GM12878 (cell line): ENCODE results near the gene DHX34. TPM values are rescaled to one million over a fixed set of nuclear protein-coding genes. Genes with fewer than 3 reads are reported as not detected.

Experiments used
- ATAC-seq: fragments of 200-7000 bp; cut with Tn5 transposase; 3 replicates; pipeline ENCODE4 v1.9.1; 2020; ENCODE audit warnings: mild to moderate bottlenecking, moderate library complexity
- BruUV-seq: library from RNA; stranded (reverse); fragments of 400-500 nt; replicated peaks from 2 replicates; lab custom pipeline; 2021; lab: Mats Ljungman, UMichigan
- CTCF ChIA-PET: fragments of 300-600 bp; sonication (Branson Sonifier 250); formaldehyde crosslinking; extraction: SDS; loops from one replicate; lab custom pipeline; 2021; ENCODE audit warnings: inconsistent platforms; lab: Yijun Ruan, JAX
- POLR2A ChIA-PET: fragments of 350-600 bp; formaldehyde crosslinking; extraction: SDS; loops from one replicate; lab custom pipeline; 2021; ENCODE audit warnings: inconsistent platforms; lab: Charles Lee
- RAD21 ChIA-PET: fragments of 300-600 bp; sonication (Branson Sonifier 250); formaldehyde crosslinking; loops from one replicate; lab custom pipeline; 2023; ENCODE audit warnings: antibody characterized with exemption; ENCODE audit not compliant: unreplicated experiment; lab: Charles Lee
- SMC1A ChIA-PET: fragments of 300-600 bp; sonication (Branson Sonifier 250); formaldehyde crosslinking; loops from one replicate; lab custom pipeline; 2023; ENCODE audit not compliant: unreplicated experiment, uncharacterized antibody; lab: Charles Lee
- DNase-seq: peaks from one replicate; pipeline ENCODE4 v3.0.0-alpha.2; 2011; ENCODE audit warnings: low read depth, low spot score
- FAIRE-seq: peaks from 3 replicates; lab custom pipeline; 2011; peaks lifted over from hg19 to GRCh38; lab: Jason Lieb, UNC
- H2AFZ ChIP-seq: 2 replicates; pipeline ENCODE4 v1.6.0; 2011; ENCODE audit warnings: low read depth, low read length, control low read depth; ENCODE audit not compliant: control insufficient read depth
- H3K27ac ChIP-seq: 2 replicates; pipeline ENCODE4 v1.5.1; 2011; ENCODE audit warnings: control low read depth; ENCODE audit not compliant: control insufficient read depth, insufficient read depth
- H3K27me3 ChIP-seq, 2 experiments: replicated peaks in 1 of 2; 2 replicates each; pipeline versions ENCODE4 v1.6.0 to v1.6.1; 2011; ENCODE audit warnings: low read length in 1 of 2; ENCODE audit not compliant: control insufficient read depth in 2 of 2, insufficient read depth in 2 of 2
- H3K36me3 ChIP-seq, 2 experiments: 2 replicates each; pipeline ENCODE4 v1.5.1; 2011; ENCODE audit warnings: low read length in 1 of 2; ENCODE audit not compliant: control insufficient read depth in 2 of 2, insufficient read depth in 2 of 2
- H3K4me1 ChIP-seq: 2 replicates; pipeline ENCODE4 v1.6.1; 2011; ENCODE audit warnings: mild to moderate bottlenecking, low read length, moderate library complexity, mixed read lengths; ENCODE audit not compliant: control insufficient read depth, insufficient read depth
- H3K4me2 ChIP-seq: 2 replicates; pipeline ENCODE4 v1.6.0; 2011; ENCODE audit warnings: control low read depth; ENCODE audit not compliant: control insufficient read depth, insufficient read depth
- H3K4me3 ChIP-seq: fragments of 200-600 bp; sonication (generic); 2 replicates; pipeline ENCODE4 v1.5.1; 2016
- H3K79me2 ChIP-seq: 2 replicates; pipeline ENCODE4 v1.6.0; 2011; ENCODE audit warnings: low read length; ENCODE audit not compliant: control insufficient read depth, insufficient read depth
- H3K9ac ChIP-seq: 2 replicates; pipeline ENCODE4 v1.8.0; 2011; ENCODE audit warnings: low read length, control low read depth, mixed read lengths; ENCODE audit not compliant: control insufficient read depth, insufficient read depth
- H3K9me3 ChIP-seq: replicated peaks from 3 replicates; pipeline ENCODE4 v1.5.1; 2011; ENCODE audit warnings: mild to moderate bottlenecking, low read length; ENCODE audit not compliant: control insufficient read depth, insufficient read depth
- H4K20me1 ChIP-seq: 2 replicates; pipeline ENCODE4 v1.6.0; 2011; ENCODE audit not compliant: control insufficient read depth, insufficient read depth
- CBX5 ChIP-seq: sonication (generic); IDR thresholded peaks from 2 replicates; pipeline ENCODE4 v1.6.1; 2016; ENCODE audit warnings: low read depth, moderate library complexity, mild to moderate bottlenecking, inconsistent platforms
- CHD4 ChIP-seq: fragments of 200-600 bp; sonication (generic); IDR thresholded peaks from 2 replicates; pipeline ENCODE4 v1.6.1; 2016; ENCODE audit warnings: mild to moderate bottlenecking
- E4F1 ChIP-seq: fragments of 450-650 bp; IDR thresholded peaks from 2 replicates; pipeline ENCODE4 v1.6.1; 2018; ENCODE audit warnings: borderline replicate concordance, mild to moderate bottlenecking; ENCODE audit not compliant: partially characterized antibody
- ESRRA ChIP-seq: IDR thresholded peaks from 2 replicates; pipeline ENCODE4 v1.6.1; 2012; ENCODE audit warnings: mild to moderate bottlenecking, low read length, improper control_type of control experiment
- EZH2 ChIP-seq: IDR thresholded peaks from 2 replicates; pipeline ENCODE4 v1.6.1; 2012; ENCODE audit warnings: low read depth, mild to moderate bottlenecking, control low read depth, inconsistent platforms, low read length, borderline replicate concordance; ENCODE audit not compliant: control insufficient read depth
- IKZF1 ChIP-seq: fragments of 450-650 bp; conservative IDR thresholded peaks from 2 replicates; pipeline ENCODE4 v1.6.1; 2017; ENCODE audit warnings: antibody characterized with exemption, mild to moderate bottlenecking
- IKZF2 ChIP-seq, 2 experiments: fragments of 450-650 bp; IDR thresholded peaks; 2 replicates each; pipeline ENCODE4 v1.6.1; 2017; ENCODE audit warnings: mild to moderate bottlenecking in 2 of 2, moderate library complexity in 2 of 2
- MAX ChIP-seq: IDR thresholded peaks from 2 replicates; pipeline ENCODE4 v1.6.1; 2012; ENCODE audit warnings: low read depth, low read length, improper control_type of control experiment
- NFIC ChIP-seq: IDR thresholded peaks from 2 replicates; pipeline ENCODE4 v1.6.1; 2012; ENCODE audit warnings: low read depth, mild to moderate bottlenecking, inconsistent platforms, low read length, moderate library complexity
- POLR2A ChIP-seq: IDR thresholded peaks from 2 replicates; pipeline ENCODE4 v1.6.1; 2011; ENCODE audit warnings: low read depth, mild to moderate bottlenecking, low read length
- RB1 ChIP-seq: fragments of 450-650 bp; formaldehyde crosslinking; IDR thresholded peaks from 2 replicates; pipeline ENCODE4 v1.6.1; 2017; ENCODE audit warnings: mild to moderate bottlenecking, borderline replicate concordance
- STAT1 ChIP-seq: fragments of 450-650 bp; conservative IDR thresholded peaks from 2 replicates; pipeline ENCODE4 v1.6.1; 2014; ENCODE audit warnings: antibody characterized with exemption, mild to moderate bottlenecking
- TCF12 ChIP-seq: IDR thresholded peaks from 2 replicates; pipeline ENCODE4 v1.6.1; 2011; ENCODE audit warnings: low read depth, mild to moderate bottlenecking, low read length
- USF1 ChIP-seq: IDR thresholded peaks from 2 replicates; pipeline ENCODE4 v1.6.1; 2011; ENCODE audit warnings: borderline replicate concordance, low read depth, mild to moderate bottlenecking, moderate library complexity, mixed read lengths, low read length; ENCODE audit not compliant: insufficient read depth; ENCODE audit errors: extremely low read length
- ZBTB33 ChIP-seq: fragments of 450-650 bp; IDR thresholded peaks from 2 replicates; pipeline ENCODE4 v1.6.1; 2017; ENCODE audit warnings: mild to moderate bottlenecking
- ZNF207 ChIP-seq: fragments of 450-650 bp; IDR thresholded peaks from 2 replicates; pipeline ENCODE4 v1.6.1; 2014; ENCODE audit warnings: antibody characterized with exemption, mild to moderate bottlenecking, borderline replicate concordance
- WGBS: methylation state at CpG from one replicate; pipeline ENCODE4 v1.1.6; 2016; ENCODE audit warnings: low lambda C conversion rate; ENCODE audit not compliant: insufficient replicate concordance, insufficient coverage; ENCODE audit errors: missing lambda C conversion rate; 5-methylcytosine and 5-hydroxymethylcytosine counted together
- in situ Hi-C: fragments of 300-500 bp; cut with MboI; formaldehyde crosslinking; loops from 9 replicates; pipeline ENCODE4 v1.14.3; 2018; ENCODE audit warnings: mixed read lengths
- intact Hi-C: fragments of 100-400 bp; cut with micrococcal nuclease; formaldehyde crosslinking; loops from one replicate; pipeline ENCODE4 v1.14.2; 2022; ENCODE audit not compliant: unreplicated experiment
- polyA plus RNA-seq, 11 experiments: library from polyadenylated mRNA; depleted of rRNA in 4 of 11; unstranded in 6 of 11; stranded (reverse) in 5 of 11; fragments of >200 nt; fragmentation: Nextera tagmentation in 4 of 11; fragmentation: Illumina TruSeq in 1 of 11; extraction: Ambion mirVana in 4 of 11; extraction: Trizol in 1 of 11; gene quantifications; 1 replicate in 1 of 11; 2 replicates in 10 of 11; pipeline versions ENCODE4 v1.2.1 to v1.2.3, GENCODE V29; 2011 to 2016; ENCODE audit warnings: inconsistent platforms in 2 of 11, missing spikeins in 2 of 11, low read depth in 1 of 11
- total RNA-seq, 4 experiments: library from RNA; depleted of rRNA in 3 of 4; stranded (reverse); fragments of >200 nt in 3 of 4; fragmentation: Illumina TruSeq in 1 of 4; extraction: Trizol in 1 of 4; gene quantifications; 2 replicates each; pipeline versions ENCODE4 v1.2.1 to v1.2.3, GENCODE V29; 2013 to 2021

DHX34 gene
- total and polyA plus RNA-seq, 10 of the 15 experiments (the other 5 are each of a cell fraction or from before 2014, with no cell fraction given) = 0.19 to 16.9 (median 10.5) TPM

GRCh38 chr19:47316513-47316912, 32.6 kb upstream of the DHX34 start (continued):
- no peak for TF ChIP-seq ZBTB33

- ChIA-PET CTCF (interaction anchor here (0.6 to 1.0 kb wide), 2 partner anchors 71 to 831 kb away, joined by 3 read pairs; no protein-coding TSS in a partner anchor), SMC1A (no interaction called here), POLR2A (no interaction called here), RAD21 (no interaction called here)
- intact Hi-C loops (no loop called here), in situ Hi-C loops (no loop called here)
- Histone ChIP-seq H2AFZ (no peak overlapping the region), H3K4me1 (no peaks in the 10 kb centered on the region), H4K20me1 (no peaks in the 10 kb centered on the region), H3K79me2 (no peaks in the 10 kb centered on the region), H3K9ac (no peak overlapping the region), H3K27me3 (no peaks in the 10 kb centered on the region), H3K4me3 (no peak overlapping the region), H3K27ac (no peak overlapping the region), H3K36me3 (no peaks in the 10 kb centered on the region), H3K9me3 (no peaks in the 10 kb centered on the region; the same call in 2 of the 3 replicates), H3K4me2 (no peak overlapping the region)
- TF ChIP-seq MAX (no peak), TCF12 (no peak), NFIC (no peak), E4F1 (no peak), STAT1 (no peak), POLR2A (no peak), ESRRA (no peak), RB1 (no peak), USF1 (no peak), CHD4 (no peak), IKZF2 (IDR thresholded peaks at IDR 0.05) (no peak), EZH2 (no peak), IKZF1 (no peak), ZNF207 (no peak), CBX5 (no peak)
- WGBS = 73% methylated on average over 46 of the region's 46 CpGs
- no peak for ATAC-seq
- DNase-seq = no peak
- no TSS peak for BruUV-seq
- FAIRE-seq = no peak
Observed at GRCh38 chr19:47319923-47320871, 28.9 kb upstream of the DHX34 start.
